ENCODE measurements around the gene OTC.

Gene OTC

GRCh38 chrX:38352362-38352761, at the start of gene OTC:
Gene OTC (plus strand): TSS chrX:38352604. CDS start chrX:38352697, 93 bp downstream.
- no peaks in the 10 kb centered on the region for H3K36me3 ChIP-seq
- TF ChIP-seq CTCF (IDR thresholded peaks at IDR 0.05): no peak
- intact Hi-C loops (cut with DNase I; ENCODE audit: low total_unique reads): no loop called here
- DNase-seq: no peak
- H3K9me3 ChIP-seq: no peaks in the 10 kb centered on the region
- H3K4me1 ChIP-seq: no peaks in the 10 kb centered on the region
- H3K27me3 ChIP-seq: no peaks in the 10 kb centered on the region
- no peak within 1 kb of the TSS for H3K4me3 ChIP-seq
- H3K27ac ChIP-seq: no peak within 1 kb of the TSS

DNA sequence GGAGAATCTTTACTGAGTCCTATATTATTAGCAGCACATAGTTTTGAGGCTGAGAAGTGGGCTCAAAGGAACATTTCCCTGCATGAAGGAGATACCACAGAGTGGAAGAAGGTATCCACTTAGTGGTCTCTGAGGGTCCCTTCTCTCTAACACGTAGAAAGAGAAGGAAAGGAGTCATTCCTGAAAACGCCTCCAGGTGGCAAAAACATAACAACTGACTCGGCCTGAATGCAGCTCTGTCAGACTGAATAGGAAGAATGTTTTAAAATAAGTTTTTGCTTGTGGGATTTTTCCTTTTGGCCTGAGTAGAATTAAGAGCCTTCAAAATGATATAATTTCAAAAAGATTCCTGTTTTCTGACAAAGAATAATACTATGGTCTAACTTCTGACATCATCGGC, 48.4 kb upstream of the OTC start:
- Histone ChIP-seq H3K27ac (no peak overlapping the region), H3K36me3 (no peaks in the 10 kb centered on the region), H3K4me3 (no peak overlapping the region), H3K9me3 (no peaks in the 10 kb centered on the region), H3K27me3 (no peaks in the 10 kb centered on the region), H3K4me1 (no peaks in the 10 kb centered on the region)
- TF ChIP-seq CTCF (IDR thresholded peaks at IDR 0.05): no peak
- DNase-seq: no peak
- intact Hi-C loops (cut with DNase I; ENCODE audit: low total_unique reads): no loop called here

DNA sequence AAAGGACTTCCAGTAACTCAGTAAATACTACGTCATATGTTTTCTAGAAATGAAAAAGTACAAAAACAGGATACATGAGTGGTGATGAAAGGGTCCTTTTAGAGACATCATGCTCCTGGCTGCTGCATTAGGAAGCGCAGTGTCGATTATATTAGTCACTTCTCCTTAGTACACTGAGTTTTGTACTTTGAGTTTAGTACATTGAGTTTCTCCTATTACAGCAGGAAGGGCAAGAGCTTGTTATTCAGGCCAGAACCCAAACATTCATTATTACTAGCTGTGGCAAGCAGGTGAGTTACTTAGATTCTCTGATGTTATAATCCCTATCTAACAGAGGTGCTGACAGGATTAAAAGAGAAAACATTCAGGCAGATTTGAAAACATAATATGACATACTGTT, 46.4 kb upstream of the OTC start:
- no peaks in the 10 kb centered on the region for H3K9me3 ChIP-seq
- H3K36me3 ChIP-seq: peaks cover 0 to 3% (median 0%) of the 10 kb centered on the region in 3 donors
- H3K27me3 ChIP-seq: no peaks in the 10 kb centered on the region
- TF ChIP-seq CTCF (IDR thresholded peaks at IDR 0.05): no peak
- H3K27ac ChIP-seq: no peak overlapping the region
- no peak overlapping the region for H3K4me3 ChIP-seq
- no peaks in the 10 kb centered on the region for H3K4me1 ChIP-seq
- intact Hi-C loops (cut with DNase I; ENCODE audit: low total_unique reads): no loop called here
- no peak for DNase-seq

DNA sequence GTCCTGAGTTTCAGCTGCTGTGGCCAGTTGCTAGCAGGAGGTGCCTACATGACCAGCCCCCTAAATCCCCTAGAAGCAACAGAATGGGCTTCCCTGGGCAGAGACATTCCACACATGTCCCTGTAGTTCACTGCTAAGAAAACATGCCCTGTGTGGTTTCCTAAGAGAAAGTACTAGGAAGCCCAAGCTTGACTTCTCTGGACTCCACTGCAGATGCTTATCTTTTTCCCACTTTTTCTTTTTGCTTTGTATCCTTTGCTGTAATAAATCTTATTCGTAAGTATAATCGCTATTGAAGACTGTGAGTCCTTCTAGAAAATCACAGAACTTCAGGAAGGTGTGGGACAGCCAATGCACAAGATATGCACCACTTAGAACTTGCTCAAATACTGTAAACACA, 40.7 kb upstream of the OTC start:
- intact Hi-C loops (cut with DNase I; ENCODE audit: low total_unique reads): no loop called here

GRCh38 chrX:38312436-38312835, 40.0 kb upstream of the OTC start:
- Histone ChIP-seq H3K27ac (no peak overlapping the region), H3K36me3 (peaks cover 0 to 7% (median 7%) of the 10 kb centered on the region in 3 donors), H3K27me3 (no peaks in the 10 kb centered on the region), H3K9me3 (no peaks in the 10 kb centered on the region), H3K4me1 (no peaks in the 10 kb centered on the region), H3K4me3 (no peak overlapping the region)
- intact Hi-C loops (cut with DNase I; ENCODE audit: low total_unique reads): no loop called here
- no peak for TF ChIP-seq CTCF (IDR thresholded peaks at IDR 0.05)
- DNase-seq: no peak

More for the DNA sequence above, 40.7 kb upstream of the OTC start:
- H3K27me3 ChIP-seq: no peaks in the 10 kb centered on the region
- no peak for DNase-seq
- no peaks in the 10 kb centered on the region for H3K9me3 ChIP-seq
- H3K4me1 ChIP-seq: no peaks in the 10 kb centered on the region
- no peak overlapping the region for H3K4me3 ChIP-seq
- no peak for TF ChIP-seq CTCF (IDR thresholded peaks at IDR 0.05)
- no peak overlapping the region for H3K27ac ChIP-seq
- peaks cover 0 to 7% (median 3%) of the 10 kb centered on the region in 3 donors for H3K36me3 ChIP-seq

DNA sequence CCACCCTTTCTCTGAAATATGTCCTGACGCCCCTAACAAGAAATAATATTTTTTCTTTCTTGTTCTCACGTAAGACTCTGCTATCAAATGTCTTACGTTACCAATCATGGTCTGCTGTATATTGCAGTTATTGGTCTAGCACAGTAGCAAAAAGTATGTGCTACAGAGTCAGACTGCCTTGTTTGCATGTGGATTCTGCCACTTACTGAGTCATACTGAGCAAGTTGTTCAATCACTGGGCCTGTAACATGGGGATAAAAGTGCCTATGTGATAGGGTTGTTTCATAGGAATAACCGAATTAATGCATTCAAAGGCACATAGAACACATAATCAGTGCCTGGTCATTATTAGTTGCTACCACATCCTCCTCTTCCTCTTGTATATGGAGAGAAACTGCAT, 39.2 kb upstream of the OTC start:
- H3K27ac ChIP-seq: no peak overlapping the region
- no peak for DNase-seq
- H3K9me3 ChIP-seq: no peaks in the 10 kb centered on the region
- no peaks in the 10 kb centered on the region for H3K4me1 ChIP-seq
- intact Hi-C loops (cut with DNase I; ENCODE audit: low total_unique reads): no loop called here
- peaks cover 0 to 7% (median 7%) of the 10 kb centered on the region in 3 donors for H3K36me3 ChIP-seq
- no peak overlapping the region for H3K4me3 ChIP-seq
- no peaks in the 10 kb centered on the region for H3K27me3 ChIP-seq
- no peak for TF ChIP-seq CTCF (IDR thresholded peaks at IDR 0.05)

All from tibial artery (tissue), 4 donors.